Measurements from ENCODE around the gene KDF1. TPM values are rescaled to one million over a fixed set of nuclear protein-coding genes. Genes with fewer than 3 reads are reported as not detected.

Gene KDF1
- total RNA-seq, 2 experiments from 2014 or later, result 0.95 to 1.2 TPM

GRCh38 chr1:26978901-26979300, 18.6 kb upstream of the KDF1 start:
- Mint-ChIP-seq H3K27ac (no peak overlapping the region), H3K9me3 (no peaks in the 10 kb centered on the region), H3K36me3 (ENCODE audit: low read depth) (no peaks in the 10 kb centered on the region), H3K27me3 (peaks cover 10% of the 10 kb centered on the region), H3K4me3 (no peak overlapping the region), H3K4me1 (ENCODE audit: low read depth) (no peaks in the 10 kb centered on the region)
- TF ChIP-seq CTCF (IDR thresholded peaks at IDR 0.05), result no peak
- DNase-seq, result no peak
- intact Hi-C loops (cut with DNase I, micrococcal nuclease), result no loop called here
- ChIA-PET POLR2A (no interaction called here), CTCF (no interaction called here)
- Histone ChIP-seq H3K4me1 (ENCODE audit: insufficient read depth, low read length) (no peaks in the 10 kb centered on the region), H3K27ac (ENCODE audit: low read depth in 1 of 2, low read length in 2 of 2) (no peak overlapping the region), H3K36me3 (ENCODE audit: insufficient read depth, low read length) (no peaks in the 10 kb centered on the region), H3K4me3 (ENCODE audit: low read length) (no peak overlapping the region), H3K9me3 (ENCODE audit: control insufficient read depth in 1 of 2, insufficient read depth in 1 of 2, low read length in 2 of 2) (no peaks in the 10 kb centered on the region), H3K27me3 (ENCODE audit: control insufficient read depth in 1 of 2, insufficient read depth in 2 of 2, low read length in 2 of 2) (peaks cover 7 to 16% of the 10 kb centered on the region in 2 experiments)
- ATAC-seq (ENCODE audit: poor library complexity), result no peak

- POLR2A ChIA-PET, result no interaction called here
- Mint-ChIP-seq H3K4me1 (ENCODE audit: low read depth) (no peaks in the 10 kb centered on the region), H3K27ac (no peak overlapping the region)
Observed at GRCh38 chr1:26976621-26977510, 16.6 kb upstream of the KDF1 start.

GRCh38 chr1:26972821-26973220, 12.6 kb upstream of the KDF1 start:
- Mint-ChIP-seq H3K27ac (no peak overlapping the region), H3K4me3 (no peak overlapping the region), H3K4me1 (ENCODE audit: low read depth) (no peaks in the 10 kb centered on the region), H3K27me3 (peaks cover 27% of the 10 kb centered on the region), H3K36me3 (ENCODE audit: low read depth) (no peaks in the 10 kb centered on the region), H3K9me3 (no peaks in the 10 kb centered on the region)
- ATAC-seq (ENCODE audit: poor library complexity) (no peak), DNase-seq (no peak)
- Histone ChIP-seq H3K4me3 (ENCODE audit: low read length) (no peak overlapping the region), H3K27ac (ENCODE audit: low read depth in 1 of 2, low read length in 2 of 2) (no peak overlapping the region), H3K4me1 (ENCODE audit: insufficient read depth, low read length) (no peaks in the 10 kb centered on the region), H3K36me3 (ENCODE audit: insufficient read depth, low read length) (no peaks in the 10 kb centered on the region), H3K9me3 (ENCODE audit: control insufficient read depth in 1 of 2, insufficient read depth in 1 of 2, low read length in 2 of 2) (no peaks in the 10 kb centered on the region), H3K27me3 (ENCODE audit: control insufficient read depth in 1 of 2, insufficient read depth in 2 of 2, low read length in 2 of 2) (peaks cover 0 to 7% of the 10 kb centered on the region in 2 experiments)
- intact Hi-C loops (cut with DNase I, micrococcal nuclease), result no loop called here
- POLR2A ChIA-PET, result no interaction called here
- CTCF ChIA-PET, result no interaction called here
- TF ChIP-seq CTCF (IDR thresholded peaks at IDR 0.05), result no peak

More at GRCh38 chr1:26976621-26977510, 16.6 kb upstream of the KDF1 start:
- H3K27me3 Mint-ChIP-seq, result peaks cover 14% of the 10 kb centered on the region
- Histone ChIP-seq H3K4me3 (ENCODE audit: low read length) (no peak overlapping the region), H3K4me1 (ENCODE audit: insufficient read depth, low read length) (no peaks in the 10 kb centered on the region), H3K36me3 (ENCODE audit: insufficient read depth, low read length) (no peaks in the 10 kb centered on the region), H3K27ac (ENCODE audit: low read depth in 1 of 2, low read length in 2 of 2) (no peak overlapping the region), H3K27me3 (ENCODE audit: control insufficient read depth in 1 of 2, insufficient read depth in 2 of 2, low read length in 2 of 2) (peaks cover 0 to 5% of the 10 kb centered on the region in 2 experiments), H3K9me3 (ENCODE audit: control insufficient read depth in 1 of 2, insufficient read depth in 1 of 2, low read length in 2 of 2) (no peaks in the 10 kb centered on the region)
- ATAC-seq (ENCODE audit: poor library complexity), result no peak
- intact Hi-C loops (cut with DNase I, micrococcal nuclease), result no loop called here
- no peaks in the 10 kb centered on the region for H3K36me3 Mint-ChIP-seq (ENCODE audit: low read depth)
- CTCF ChIA-PET, result no interaction called here
- no peak for DNase-seq
- H3K9me3 Mint-ChIP-seq, result no peaks in the 10 kb centered on the region
- no peak overlapping the region for H3K4me3 Mint-ChIP-seq
- no peak for TF ChIP-seq CTCF (IDR thresholded peaks at IDR 0.05)
